NB4 (cell line): ENCODE results near the gene PAMR1.
"Not testable (repeated sequence)": the region's sequence is repeated elsewhere in the genome, so short reads cannot be mapped to it uniquely, and the experiment has no call there.

Experiments
- DNase-seq: peaks from one replicate; pipeline ENCODE4 v3.0.0; 2010; ENCODE audit warnings: low read depth
- H3K4me3 ChIP-seq: one replicate; pipeline ENCODE4 v1.5.1; 2011; ENCODE audit warnings: mild to moderate bottlenecking, low read depth, low read length, moderate library complexity
- MAX ChIP-seq: IDR thresholded peaks from 2 replicates; pipeline ENCODE4 v1.6.1; 2011; ENCODE audit warnings: low read depth, low read length
- MYC ChIP-seq: IDR thresholded peaks from 2 replicates; pipeline ENCODE4 v1.6.1; 2011; ENCODE audit warnings: low read depth, low read length
- POLR2A ChIP-seq: IDR thresholded peaks from 2 replicates; pipeline ENCODE4 v1.6.1; 2011; ENCODE audit warnings: mild to moderate bottlenecking; ENCODE audit not compliant: insufficient read length; ENCODE audit errors: extremely low read depth
- TF ChIP-seq, protein P1 (sequence below): IDR thresholded peaks from one replicate; pipeline ENCODE4 v1.5.1; 2012; ENCODE audit warnings: low read depth, low read length

Gene PAMR1

DNA sequence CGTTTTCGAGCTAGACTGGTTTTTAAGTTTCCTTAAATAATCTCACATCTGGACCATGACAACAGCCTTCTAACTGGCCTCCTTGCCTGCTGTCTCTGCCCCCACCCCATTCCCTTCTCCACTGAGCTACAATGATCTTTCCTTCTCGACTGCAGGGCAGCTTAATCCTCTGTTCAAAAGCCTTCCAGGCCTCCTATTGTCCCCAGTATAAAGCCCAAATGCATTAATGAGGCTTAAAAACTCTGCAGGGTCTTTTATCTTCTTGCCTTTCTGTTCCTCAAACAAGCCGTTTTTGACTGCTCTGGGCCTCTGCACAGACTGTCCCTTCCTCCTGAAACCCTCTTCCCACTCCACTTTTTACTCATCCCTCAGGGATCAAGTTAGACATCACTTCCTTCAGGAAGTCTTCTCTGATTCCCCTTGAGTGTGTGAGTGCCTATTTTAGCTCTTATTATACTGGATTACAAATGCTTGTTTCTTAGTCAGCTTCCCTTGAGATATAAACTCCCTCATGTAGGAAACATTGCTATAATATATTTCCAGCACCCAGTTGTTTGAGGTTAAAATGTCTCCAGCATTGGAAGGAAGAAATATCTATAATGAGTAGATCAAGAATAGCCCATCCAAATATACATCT lies 23.6 kb upstream of the PAMR1 start:
- DNase-seq = no peak
- TF ChIP-seq, protein P1, sequence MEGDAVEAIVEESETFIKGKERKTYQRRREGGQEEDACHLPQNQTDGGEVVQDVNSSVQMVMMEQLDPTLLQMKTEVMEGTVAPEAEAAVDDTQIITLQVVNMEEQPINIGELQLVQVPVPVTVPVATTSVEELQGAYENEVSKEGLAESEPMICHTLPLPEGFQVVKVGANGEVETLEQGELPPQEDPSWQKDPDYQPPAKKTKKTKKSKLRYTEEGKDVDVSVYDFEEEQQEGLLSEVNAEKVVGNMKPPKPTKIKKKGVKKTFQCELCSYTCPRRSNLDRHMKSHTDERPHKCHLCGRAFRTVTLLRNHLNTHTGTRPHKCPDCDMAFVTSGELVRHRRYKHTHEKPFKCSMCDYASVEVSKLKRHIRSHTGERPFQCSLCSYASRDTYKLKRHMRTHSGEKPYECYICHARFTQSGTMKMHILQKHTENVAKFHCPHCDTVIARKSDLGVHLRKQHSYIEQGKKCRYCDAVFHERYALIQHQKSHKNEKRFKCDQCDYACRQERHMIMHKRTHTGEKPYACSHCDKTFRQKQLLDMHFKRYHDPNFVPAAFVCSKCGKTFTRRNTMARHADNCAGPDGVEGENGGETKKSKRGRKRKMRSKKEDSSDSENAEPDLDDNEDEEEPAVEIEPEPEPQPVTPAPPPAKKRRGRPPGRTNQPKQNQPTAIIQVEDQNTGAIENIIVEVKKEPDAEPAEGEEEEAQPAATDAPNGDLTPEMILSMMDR = no peak
- TF ChIP-seq POLR2A (no peak), MAX (no peak), MYC (no peak)
- no peak overlapping the region for H3K4me3 ChIP-seq

DNA sequence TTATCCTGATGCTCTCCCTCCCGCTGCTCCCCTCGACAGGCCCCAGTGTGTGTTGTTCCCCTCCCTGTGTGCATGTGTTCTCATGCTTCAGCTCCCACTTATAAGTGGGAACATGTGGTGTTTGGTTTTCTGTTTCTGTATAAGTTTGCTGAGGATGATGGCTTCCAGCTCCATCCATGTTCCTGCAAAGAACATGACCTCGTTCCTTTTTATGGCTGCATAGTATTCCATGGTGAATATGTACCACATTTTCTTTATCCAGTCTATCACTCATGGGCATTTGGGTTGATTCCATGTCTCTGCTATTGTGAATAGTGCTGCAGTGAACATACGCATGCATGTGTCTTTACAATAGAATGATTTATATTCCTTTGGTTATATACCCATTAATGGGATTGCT lies 22.6 kb upstream of the PAMR1 start:
- H3K4me3 ChIP-seq, DNase-seq: not testable (repeated sequence)

DNA sequence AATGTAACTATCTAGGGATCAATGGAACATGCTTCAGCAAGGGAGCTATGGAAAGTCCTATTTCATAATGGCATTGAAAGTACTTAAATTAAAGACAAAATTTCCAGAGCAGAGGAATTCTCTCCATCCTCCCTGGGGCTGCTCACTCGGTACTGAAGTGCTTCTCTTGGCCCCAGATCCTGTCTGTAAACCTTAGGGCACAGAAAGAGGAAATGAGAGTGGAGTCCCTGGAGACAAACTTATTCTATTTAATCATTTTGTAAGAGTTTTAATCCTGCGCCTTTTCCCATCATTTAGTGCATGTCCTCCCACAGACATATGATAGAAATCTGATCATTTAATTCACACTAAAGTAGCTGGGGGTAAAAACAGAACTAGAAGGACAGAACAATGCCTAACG lies 20.9 kb upstream of the PAMR1 start:
- no peak overlapping the region for H3K4me3 ChIP-seq
- peak; percentile 30 for DNase-seq
- TF ChIP-seq, protein P1 = no peak
- TF ChIP-seq MYC = no peak
- no peak for TF ChIP-seq POLR2A
- no peak for TF ChIP-seq MAX

- TF ChIP-seq MYC (no peak), MAX (no peak), POLR2A (no peak)
- TF ChIP-seq, protein P1 = no peak
- H3K4me3 ChIP-seq = no peak overlapping the region
- DNase-seq = no peak
Measured at GRCh38 chr11:35545391-35546003, 20.1 kb upstream of the PAMR1 start.

DNA sequence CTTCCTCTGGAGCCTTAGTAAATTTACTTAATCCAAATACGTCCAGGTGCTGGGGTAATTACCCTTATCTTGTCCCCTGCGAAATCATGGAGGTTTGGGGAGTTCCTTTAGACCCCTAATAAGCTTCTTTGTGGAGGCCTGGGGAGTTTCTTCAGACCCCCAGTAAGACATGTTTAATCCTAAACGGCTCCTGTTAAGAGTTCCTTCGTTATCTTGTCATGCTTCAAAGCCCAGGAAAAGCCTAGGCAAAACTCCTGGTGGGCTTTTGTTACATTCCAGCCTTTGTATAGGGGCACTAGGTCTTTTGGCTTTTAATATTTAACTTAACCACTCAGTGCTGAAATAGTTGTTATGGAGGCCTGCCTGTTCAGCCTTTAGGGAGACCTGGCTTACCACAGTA lies 18.1 kb upstream of the PAMR1 start:
- TF ChIP-seq MAX (no peak), POLR2A (no peak), MYC (no peak)
- TF ChIP-seq, protein P1 = no peak

GRCh38 chr11:35541621-35542375 lies 16.4 kb upstream of the PAMR1 start:
- no peak overlapping the region for H3K4me3 ChIP-seq
- DNase-seq = no peak
- TF ChIP-seq MAX (no peak), POLR2A (no peak), MYC (no peak)
- TF ChIP-seq, protein P1 = no peak

More for the DNA sequence above, 18.1 kb upstream of the PAMR1 start:
- no peak overlapping the region for H3K4me3 ChIP-seq
- DNase-seq = no peak
